ENCODE data around the gene ARHGAP26.

- TF ChIP-seq CTCF (IDR thresholded peaks at IDR 0.05): no peak
- TF ChIP-seq POLR2A (IDR thresholded peaks at IDR 0.05): no peak
Measured at GRCh38 chr5:143263272-143263810, 493.2 kb downstream of the ARHGAP26 start.
